Measurements from ENCODE around the gene NKX1-2.

GRCh38 chr10:124460144-124460543 is 10.3 kb upstream of the NKX1-2 start:
- TF ChIP-seq CTCF (IDR thresholded peaks at IDR 0.05) (no peak), EP300 (IDR thresholded peaks at IDR 0.05) (no peak)

Measured in upper lobe of left lung (tissue), 4 donors.